Stomach (tissue), 9 donors: ENCODE results near the gene CLTB. TPM values are rescaled to one million over a fixed set of nuclear protein-coding genes. Genes with fewer than 3 reads are reported as not detected.

Experiments
- DNase-seq, 2 donors: peaks; one replicate each; pipeline versions ENCODE4 v3.0.0 to v3.0.0-alpha.2; 2013 to 2019
- H3K27ac ChIP-seq, 5 donors: fragments of 200-600 bp in 4 of 5; sonication (generic) in 4 of 5; one replicate each; pipeline ENCODE4 v1.5.1; 2013 to 2019; ENCODE audit warnings: mild to moderate bottlenecking in 1 of 5, moderate library complexity in 1 of 5
- H3K27me3 ChIP-seq, 3 donors: fragments of 200-600 bp; sonication (generic); one replicate each; pipeline ENCODE4 v1.5.1; 2017 to 2019; ENCODE audit warnings: mixed run types in 1 of 3
- H3K36me3 ChIP-seq, 4 donors: fragments of 200-600 bp; sonication (generic); 1 replicate in 3 of 4; 2 replicates in 1 of 4; pipeline ENCODE4 v1.5.1; 2016 to 2019
- H3K4me1 ChIP-seq, 4 donors: fragments of 200-600 bp; sonication (generic); one replicate each; pipeline ENCODE4 v1.5.1; 2016 to 2019
- H3K4me3 ChIP-seq, 4 donors: fragments of 200-600 bp; sonication (generic) in 3 of 4; one replicate each; pipeline ENCODE4 v1.5.1; 2016 to 2019; ENCODE audit warnings: mild to moderate bottlenecking in 1 of 4
- H3K9me3 ChIP-seq, 4 donors: fragments of 200-600 bp; sonication (generic); one replicate each; pipeline ENCODE4 v1.5.1; 2016 to 2019
- CTCF ChIP-seq, 7 experiments: fragments of 450-650 bp in 4 of 7; fragments of 200-600 bp in 3 of 7; sonication (generic) in 3 of 7; IDR thresholded peaks; one replicate each; pipeline ENCODE4 v1.5.1; 2016 to 2019; ENCODE audit warnings: antibody characterized with exemption in 7 of 7, control low read depth in 2 of 7, mild to moderate bottlenecking in 1 of 7
- EP300 ChIP-seq: sonication (generic); formaldehyde crosslinking; IDR thresholded peaks from one replicate; pipeline ENCODE4 v1.6.1; 2017; ENCODE audit warnings: antibody characterized with exemption
- POLR2A ChIP-seq, 4 donors: fragments of 450-650 bp; IDR thresholded peaks; one replicate each; pipeline ENCODE4 v1.6.1; 2016; ENCODE audit warnings: antibody characterized with exemption in 4 of 4, control low read depth in 2 of 4, mild to moderate bottlenecking in 1 of 4, moderate library complexity in 1 of 4
- POLR2AphosphoS5 ChIP-seq, 3 donors: sonication (generic); formaldehyde crosslinking; IDR thresholded peaks; one replicate each; pipeline ENCODE4 v1.6.1; 2016; ENCODE audit warnings: antibody characterized with exemption in 3 of 3
- WGBS, 5 donors: extraction: QIAGEN DNeasy Blood & Tissue Kit in 3 of 5; methylation state at CpG; one replicate each; pipeline versions ENCODE4 v1.1.5 to v1.1.7; 2013 to 2018; 5-methylcytosine and 5-hydroxymethylcytosine counted together
- intact Hi-C: fragments of 100-400 bp; cut with DNase I; formaldehyde crosslinking; loops from one replicate; pipeline ENCODE4 v1.15.1; 2023; ENCODE audit warnings: low total_unique reads
- polyA plus RNA-seq, 3 donors: library from polyadenylated mRNA; stranded (reverse); fragments of 200-250 nt; gene quantifications; one replicate each; pipeline ENCODE4 v1.2.3, GENCODE V29; 2013
- total RNA-seq, 5 donors: library from RNA; depleted of rRNA; stranded (reverse); fragments of >200 nt; gene quantifications; one replicate each; pipeline versions ENCODE4 v1.1.0 to v1.2.3, GENCODE V29; 2014 to 2016
- donor health status: healthy with polysubstance abuse.
- donor health status: Bipolar disorder and iron deficiency.
- donor health status: healthy.

CLTB gene
- total and polyA plus RNA-seq, 8 donors: 81.9 to 427 (median 213) TPM

GRCh38 chr5:176381979-176382378 lies 34.4 kb downstream of the CLTB start:
- TF ChIP-seq POLR2AphosphoS5 (IDR thresholded peaks at IDR 0.05) (no peak), EP300 (no peak), POLR2A (IDR thresholded peaks at IDR 0.05) (no peak), CTCF (IDR thresholded peaks at IDR 0.05) (no peak)
- H3K27ac ChIP-seq: peak overlapping the region in 3 of 5 donors; percentile 22 to 78 (median 27)
- H3K4me3 ChIP-seq: no peak overlapping the region
- DNase-seq: no peak
- no peaks in the 10 kb centered on the region for H3K27me3 ChIP-seq
- WGBS, 5 donors: 76 to 85% (median 78%) methylated on average over 3 of the region's 3 CpGs
- peaks cover 22 to 55% (median 50%) of the 10 kb centered on the region in 4 donors for H3K36me3 ChIP-seq
- H3K4me1 ChIP-seq: peaks cover 0 to 11% (median 8%) of the 10 kb centered on the region in 4 donors
- intact Hi-C loops: no loop called here
- no peaks in the 10 kb centered on the region for H3K9me3 ChIP-seq

GRCh38 chr5:176381423-176381822 lies 34.9 kb downstream of the CLTB start:
- 39 to 85% (median 49%) methylated on average over 3 of the region's 3 CpGs for WGBS, 5 donors
- H3K27ac ChIP-seq: peak overlapping the region in 2 of 5 donors; percentile 22 to 78
- DNase-seq: no peak
- H3K9me3 ChIP-seq: no peaks in the 10 kb centered on the region
- no peak for TF ChIP-seq POLR2AphosphoS5 (IDR thresholded peaks at IDR 0.05)
- no peak for TF ChIP-seq EP300
- no peak for TF ChIP-seq POLR2A (IDR thresholded peaks at IDR 0.05)
- TF ChIP-seq CTCF (IDR thresholded peaks at IDR 0.05): no peak
- no peaks in the 10 kb centered on the region for H3K27me3 ChIP-seq
- peaks cover 22 to 53% (median 49%) of the 10 kb centered on the region in 4 donors for H3K36me3 ChIP-seq
- intact Hi-C loops: no loop called here
- H3K4me1 ChIP-seq: peaks cover 0 to 6% (median 2%) of the 10 kb centered on the region in 4 donors
- no peak overlapping the region for H3K4me3 ChIP-seq

GRCh38 chr5:176379881-176380280 lies 36.5 kb downstream of the CLTB start:
- H3K4me1 ChIP-seq: peaks cover 0 to 5% (median 0%) of the 10 kb centered on the region in 4 donors
- H3K27me3 ChIP-seq: no peaks in the 10 kb centered on the region
- WGBS, 5 donors: 81 to 91% (median 85%) methylated on average over 3 of the region's 3 CpGs
- intact Hi-C loops: no loop called here
- H3K27ac ChIP-seq: no peak overlapping the region
- TF ChIP-seq EP300: no peak
- TF ChIP-seq POLR2AphosphoS5 (IDR thresholded peaks at IDR 0.05): no peak
- peaks cover 19 to 51% (median 37%) of the 10 kb centered on the region in 4 donors for H3K36me3 ChIP-seq
- no peak overlapping the region for H3K4me3 ChIP-seq
- DNase-seq: no peak
- no peaks in the 10 kb centered on the region for H3K9me3 ChIP-seq

GRCh38 chr5:176373100-176373818 lies 43.1 kb downstream of the CLTB start:
- peak in 1 of 2 donors; percentile 33 for DNase-seq
- no peak for TF ChIP-seq POLR2AphosphoS5 (IDR thresholded peaks at IDR 0.05)
- no peak for TF ChIP-seq EP300
- no peak for TF ChIP-seq CTCF (IDR thresholded peaks at IDR 0.05)
- no peak for TF ChIP-seq POLR2A (IDR thresholded peaks at IDR 0.05)
- Histone ChIP-seq H3K9me3 (no peaks in the 10 kb centered on the region), H3K27ac (peak overlapping the region in 1 of 5 donors; percentile 43), H3K27me3 (no peaks in the 10 kb centered on the region), H3K4me1 (peaks cover 0 to 16% (median 5%) of the 10 kb centered on the region in 4 donors), H3K36me3 (peaks cover 0 to 40% (median 31%) of the 10 kb centered on the region in 4 donors), H3K4me3 (no peak overlapping the region)
- intact Hi-C loops: no loop called here
- WGBS, 5 donors: 79 to 84% (median 80%) methylated on average over 7 of the region's 7 CpGs
